Caco-2 (cell line): ENCODE data around the gene SUN1. TPM values are rescaled to one million over a fixed set of nuclear protein-coding genes. Genes with fewer than 3 reads are reported as not detected.

ENCODE experiments used
- BruUV-seq: library from RNA; stranded (reverse); fragments of 400-500 nt; replicated peaks from 2 replicates; lab custom pipeline; 2021; lab: Mats Ljungman, UMichigan
- CTCF ChIA-PET: fragments of 300-600 bp; sonication (Branson Sonifier 250); formaldehyde crosslinking; loops from one replicate; lab custom pipeline; 2022; ENCODE audit warnings: antibody characterized with exemption; lab: Charles Lee
- POLR2A ChIA-PET: fragments of 300-600 bp; sonication (Branson Sonifier 250); formaldehyde crosslinking; loops from one replicate; lab custom pipeline; 2022; ENCODE audit warnings: antibody characterized with exemption; lab: Charles Lee
- DNase-seq, 2 experiments: peaks; one replicate each; pipeline versions ENCODE4 v3.0.0 to v3.0.0-alpha.2; 2020 to 2022
- H3K27me3 ChIP-seq: replicated peaks from 2 replicates; pipeline ENCODE4 v1.6.0; 2011; ENCODE audit warnings: low read length; ENCODE audit not compliant: control insufficient read depth, insufficient read depth
- H3K36me3 ChIP-seq: 2 replicates; pipeline ENCODE4 v1.5.1; 2011; ENCODE audit warnings: low read length; ENCODE audit not compliant: control insufficient read depth, insufficient read depth
- H3K4me1 ChIP-seq: fragments of 250-450 bp; sonication (Bioruptor Pico); 2 replicates; pipeline ENCODE4 v1.5.1; 2020; ENCODE audit warnings: mild to moderate bottlenecking
- H3K4me3 ChIP-seq: 2 replicates; pipeline ENCODE4 v1.5.1; 2011; ENCODE audit warnings: low read depth, mild to moderate bottlenecking, control low read depth, low read length
- H3K9me3 ChIP-seq: fragments of 250-450 bp; sonication (Bioruptor Pico); 2 replicates; pipeline ENCODE4 v1.5.1; 2020; ENCODE audit warnings: mild to moderate bottlenecking, moderate library complexity
- H3K27ac Mint-ChIP-seq: one replicate; pipeline ENCODE4 v1.8.0; 2022; ENCODE audit warnings: mixed read lengths; ENCODE audit not compliant: unreplicated experiment
- H3K27me3 Mint-ChIP-seq: one replicate; pipeline ENCODE4 v1.8.0; 2022; ENCODE audit warnings: mixed read lengths; ENCODE audit not compliant: insufficient read depth, unreplicated experiment
- H3K36me3 Mint-ChIP-seq: one replicate; pipeline ENCODE4 v1.8.0; 2022; ENCODE audit warnings: mild to moderate bottlenecking, mixed read lengths; ENCODE audit not compliant: insufficient read depth, unreplicated experiment
- H3K4me1 Mint-ChIP-seq: one replicate; pipeline ENCODE4 v1.8.0; 2022; ENCODE audit warnings: low read depth, mixed read lengths; ENCODE audit not compliant: unreplicated experiment
- H3K4me3 Mint-ChIP-seq: one replicate; pipeline ENCODE4 v1.8.0; 2022; ENCODE audit warnings: mild to moderate bottlenecking, moderate library complexity, mixed read lengths; ENCODE audit not compliant: unreplicated experiment
- H3K9me3 Mint-ChIP-seq: one replicate; pipeline ENCODE4 v1.8.0; 2022; ENCODE audit warnings: mixed read lengths; ENCODE audit not compliant: unreplicated experiment
- CTCF ChIP-seq, 2 experiments: fragments of 200-600 bp in 1 of 2; IDR thresholded peaks; 1 replicate in 1 of 2; 2 replicates in 1 of 2; pipeline versions ENCODE4 v1.5.1 to v1.8.0; 2011 to 2022; ENCODE audit warnings: antibody characterized with exemption in 1 of 2, control low read depth in 1 of 2, inconsistent platforms in 1 of 2, low read depth in 1 of 2, low read length in 1 of 2, mild to moderate bottlenecking in 1 of 2, moderate library complexity in 1 of 2; ENCODE audit not compliant: insufficient read depth in 1 of 2, severe bottlenecking in 1 of 2, unreplicated experiment in 1 of 2
- intact Hi-C: fragments of 100-400 bp; cut with micrococcal nuclease; formaldehyde crosslinking; loops from one replicate; pipeline ENCODE4 v1.10.0; 2022; ENCODE audit not compliant: unreplicated experiment
- total RNA-seq: library from RNA; stranded (reverse); gene quantifications from 2 replicates; pipeline ENCODE4 v1.2.3, GENCODE V29; 2022

Gene SUN1
- total RNA-seq, 1 experiment from 2014 or later, result 146 TPM

- no peaks in the 10 kb centered on the region for H3K27me3 ChIP-seq
- H3K27ac Mint-ChIP-seq, result no peak overlapping the region
- H3K27me3 Mint-ChIP-seq, result no peaks in the 10 kb centered on the region
- H3K9me3 Mint-ChIP-seq, result no peaks in the 10 kb centered on the region
- no peaks in the 10 kb centered on the region for H3K4me1 ChIP-seq
- POLR2A ChIA-PET, result no interaction called here
- intact Hi-C loops, result no loop called here
- no peak overlapping the region for H3K4me3 Mint-ChIP-seq
- peak in 1 of 2 experiments; percentile 25 for DNase-seq
- no peaks in the 10 kb centered on the region for H3K9me3 ChIP-seq
- BruUV-seq, result no TSS peak
- no peaks in the 10 kb centered on the region; the same call in 1 of the 2 replicates for H3K36me3 ChIP-seq
- TF ChIP-seq CTCF (IDR thresholded peaks at IDR 0.05; ENCODE audit: insufficient read depth in 1 of 2, low read depth in 1 of 2, low read length in 1 of 2, severe bottlenecking in 1 of 2, unreplicated experiment in 1 of 2), result no peak
- H3K36me3 Mint-ChIP-seq, result peaks cover 28% of the 10 kb centered on the region
- CTCF ChIA-PET, result no interaction called here
- H3K4me3 ChIP-seq, result no peak overlapping the region
- peaks cover 6% of the 10 kb centered on the region for H3K4me1 Mint-ChIP-seq
Measured at GRCh38 chr7:919114-919442, 86.8 kb downstream of the SUN1 start.

DNA sequence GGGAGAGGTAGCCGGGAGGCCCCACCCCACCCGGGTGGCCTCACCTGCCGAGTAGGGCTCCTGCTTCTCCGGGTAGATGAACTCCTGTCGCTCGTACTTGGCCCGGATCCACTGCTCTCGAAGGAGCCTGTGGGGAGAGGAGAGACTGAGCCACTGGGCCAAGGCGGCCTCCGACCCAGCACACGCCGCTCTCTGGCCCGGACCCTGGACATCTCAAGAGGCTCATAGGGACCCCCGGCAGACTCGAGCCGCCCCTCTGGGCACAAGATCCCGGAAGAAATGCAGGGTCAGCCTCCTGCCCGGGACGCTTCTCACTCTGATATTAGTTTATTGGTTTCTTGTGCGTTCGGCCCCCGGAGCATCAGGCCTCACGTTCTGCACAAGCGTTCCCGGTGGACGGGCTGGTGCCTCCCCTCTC is 87.7 kb downstream of the SUN1 start:
- no peaks in the 10 kb centered on the region for H3K4me1 ChIP-seq
- intact Hi-C loops, result no loop called here
- no peak overlapping the region for H3K4me3 ChIP-seq
- no peak overlapping the region for H3K27ac Mint-ChIP-seq
- no peaks in the 10 kb centered on the region for H3K9me3 ChIP-seq
- no peak for TF ChIP-seq CTCF (IDR thresholded peaks at IDR 0.05; ENCODE audit: insufficient read depth in 1 of 2, low read depth in 1 of 2, low read length in 1 of 2, severe bottlenecking in 1 of 2, unreplicated experiment in 1 of 2)
- H3K27me3 ChIP-seq, result no peaks in the 10 kb centered on the region
- peaks cover 28% of the 10 kb centered on the region for H3K36me3 Mint-ChIP-seq
- H3K9me3 Mint-ChIP-seq, result no peaks in the 10 kb centered on the region
- H3K36me3 ChIP-seq, result no peaks in the 10 kb centered on the region; the same call in 1 of the 2 replicates
- H3K27me3 Mint-ChIP-seq, result no peaks in the 10 kb centered on the region
- BruUV-seq, result no TSS peak
- no peak overlapping the region for H3K4me3 Mint-ChIP-seq
- DNase-seq, result peak in 1 of 2 experiments; percentile 18
- ChIA-PET POLR2A (no interaction called here), CTCF (no interaction called here)
- peaks cover 6% of the 10 kb centered on the region for H3K4me1 Mint-ChIP-seq

GRCh38 chr7:920351-921070 is 88.2 kb downstream of the SUN1 start:
- H3K4me1 ChIP-seq, result no peaks in the 10 kb centered on the region
- no peak overlapping the region for H3K4me3 Mint-ChIP-seq
- H3K27me3 Mint-ChIP-seq, result no peaks in the 10 kb centered on the region
- no peaks in the 10 kb centered on the region for H3K9me3 Mint-ChIP-seq
- ChIA-PET CTCF (no interaction called here), POLR2A (no interaction called here)
- no TSS peak for BruUV-seq
- no peaks in the 10 kb centered on the region for H3K27me3 ChIP-seq
- H3K4me1 Mint-ChIP-seq, result peaks cover 6% of the 10 kb centered on the region
- intact Hi-C loops, result no loop called here
- peak in 1 of 2 experiments; percentile 30 for DNase-seq
- no peaks in the 10 kb centered on the region for H3K9me3 ChIP-seq
- H3K4me3 ChIP-seq, result no peak overlapping the region
- TF ChIP-seq CTCF (IDR thresholded peaks at IDR 0.05; ENCODE audit: insufficient read depth in 1 of 2, low read depth in 1 of 2, low read length in 1 of 2, severe bottlenecking in 1 of 2, unreplicated experiment in 1 of 2), result no peak
- no peaks in the 10 kb centered on the region; the same call in 1 of the 2 replicates for H3K36me3 ChIP-seq
- no peak overlapping the region for H3K27ac Mint-ChIP-seq
- peaks cover 28% of the 10 kb centered on the region for H3K36me3 Mint-ChIP-seq
